H1 (cell line): Measurements from ENCODE around the gene SLC25A21.

Experiments
- BRCA1 ChIP-seq: IDR thresholded peaks from 2 replicates; pipeline ENCODE4 v1.6.1; 2012; ENCODE audit warnings: low read depth, low read length, improper control_type of control experiment
- CEBPB ChIP-seq: IDR thresholded peaks from 2 replicates; pipeline ENCODE4 v1.6.1; 2012; ENCODE audit warnings: low read depth, low read length
- CHD2 ChIP-seq: IDR thresholded peaks from 2 replicates; pipeline ENCODE4 v1.6.1; 2012; ENCODE audit warnings: low read length, improper control_type of control experiment
- EZH2 ChIP-seq: fragments of 200-600 bp; sonication (generic); IDR thresholded peaks from 2 replicates; pipeline ENCODE4 v1.7.1; 2012; ENCODE audit warnings: low read depth, mild to moderate bottlenecking, moderate library complexity, low read length, inconsistent platforms; ENCODE audit not compliant: severe bottlenecking
- GABPA ChIP-seq: IDR thresholded peaks from 2 replicates; pipeline ENCODE4 v1.6.1; 2011; ENCODE audit warnings: mild to moderate bottlenecking, low read length, moderate library complexity, borderline replicate concordance; ENCODE audit not compliant: insufficient read depth
- POLR2AphosphoS5 ChIP-seq: IDR thresholded peaks from 2 replicates; pipeline ENCODE4 v1.6.1; 2011; ENCODE audit warnings: low read depth, low read length
- TEAD4 ChIP-seq: IDR thresholded peaks from 2 replicates; pipeline ENCODE4 v1.6.1; 2012; ENCODE audit warnings: low read depth, low read length, inconsistent platforms, mixed read lengths
- TF ChIP-seq, protein P1 (sequence below), 3 experiments: IDR thresholded peaks; 1 replicate in 2 of 3; 2 replicates in 1 of 3; pipeline versions ENCODE4 v1.5.1 to v1.6.1; 2011; ENCODE audit warnings: low read length in 3 of 3, mild to moderate bottlenecking in 3 of 3, inconsistent platforms in 2 of 3, low read depth in 1 of 3, moderate library complexity in 1 of 3; ENCODE audit not compliant: insufficient read depth in 1 of 3; ENCODE audit errors: control extremely low read depth in 1 of 3

DNA sequence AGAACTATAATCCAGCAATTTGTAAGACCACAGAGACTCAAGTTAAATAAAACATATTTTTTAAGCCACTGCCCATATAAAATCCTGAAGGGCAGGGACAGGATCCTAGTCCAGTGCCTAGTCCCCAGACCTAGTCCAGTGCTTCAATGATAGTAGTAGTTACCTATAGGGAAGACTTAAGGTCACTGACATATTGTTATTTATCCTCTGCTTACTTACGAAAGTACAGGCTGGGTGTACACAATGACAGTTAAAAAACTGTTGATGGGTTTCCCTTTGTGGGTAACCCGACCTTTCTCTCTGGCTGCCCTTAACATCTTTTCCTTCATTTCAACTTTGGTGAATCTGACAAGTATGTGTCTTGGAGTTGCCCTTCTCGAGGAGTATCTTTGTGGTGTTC is 192.5 kb downstream of the SLC25A21 start:
- TF ChIP-seq TEAD4 (no peak), CEBPB (no peak), CHD2 (no peak), POLR2AphosphoS5 (no peak), BRCA1 (no peak), EZH2 (no peak), GABPA (no peak)
- TF ChIP-seq, protein P1, sequence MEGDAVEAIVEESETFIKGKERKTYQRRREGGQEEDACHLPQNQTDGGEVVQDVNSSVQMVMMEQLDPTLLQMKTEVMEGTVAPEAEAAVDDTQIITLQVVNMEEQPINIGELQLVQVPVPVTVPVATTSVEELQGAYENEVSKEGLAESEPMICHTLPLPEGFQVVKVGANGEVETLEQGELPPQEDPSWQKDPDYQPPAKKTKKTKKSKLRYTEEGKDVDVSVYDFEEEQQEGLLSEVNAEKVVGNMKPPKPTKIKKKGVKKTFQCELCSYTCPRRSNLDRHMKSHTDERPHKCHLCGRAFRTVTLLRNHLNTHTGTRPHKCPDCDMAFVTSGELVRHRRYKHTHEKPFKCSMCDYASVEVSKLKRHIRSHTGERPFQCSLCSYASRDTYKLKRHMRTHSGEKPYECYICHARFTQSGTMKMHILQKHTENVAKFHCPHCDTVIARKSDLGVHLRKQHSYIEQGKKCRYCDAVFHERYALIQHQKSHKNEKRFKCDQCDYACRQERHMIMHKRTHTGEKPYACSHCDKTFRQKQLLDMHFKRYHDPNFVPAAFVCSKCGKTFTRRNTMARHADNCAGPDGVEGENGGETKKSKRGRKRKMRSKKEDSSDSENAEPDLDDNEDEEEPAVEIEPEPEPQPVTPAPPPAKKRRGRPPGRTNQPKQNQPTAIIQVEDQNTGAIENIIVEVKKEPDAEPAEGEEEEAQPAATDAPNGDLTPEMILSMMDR (IDR thresholded peaks at IDR 0.05; ENCODE audit: control extremely low read depth in 1 of 3, insufficient read depth in 1 of 3, low read depth in 1 of 3, low read length in 3 of 3), result no peak
